Hematopoietic multipotent progenitor cell treated with erythropoietin and hydrocortisone succinate and interleukin-3 and kit ligand, for 8 days (in vitro differentiated cells): ENCODE measurements around the gene ANO2.

ENCODE experiments used
- DNase-seq: peaks from one replicate; pipeline ENCODE4 v3.0.0-alpha.2; 2015

The ANO2 gene

DNA sequence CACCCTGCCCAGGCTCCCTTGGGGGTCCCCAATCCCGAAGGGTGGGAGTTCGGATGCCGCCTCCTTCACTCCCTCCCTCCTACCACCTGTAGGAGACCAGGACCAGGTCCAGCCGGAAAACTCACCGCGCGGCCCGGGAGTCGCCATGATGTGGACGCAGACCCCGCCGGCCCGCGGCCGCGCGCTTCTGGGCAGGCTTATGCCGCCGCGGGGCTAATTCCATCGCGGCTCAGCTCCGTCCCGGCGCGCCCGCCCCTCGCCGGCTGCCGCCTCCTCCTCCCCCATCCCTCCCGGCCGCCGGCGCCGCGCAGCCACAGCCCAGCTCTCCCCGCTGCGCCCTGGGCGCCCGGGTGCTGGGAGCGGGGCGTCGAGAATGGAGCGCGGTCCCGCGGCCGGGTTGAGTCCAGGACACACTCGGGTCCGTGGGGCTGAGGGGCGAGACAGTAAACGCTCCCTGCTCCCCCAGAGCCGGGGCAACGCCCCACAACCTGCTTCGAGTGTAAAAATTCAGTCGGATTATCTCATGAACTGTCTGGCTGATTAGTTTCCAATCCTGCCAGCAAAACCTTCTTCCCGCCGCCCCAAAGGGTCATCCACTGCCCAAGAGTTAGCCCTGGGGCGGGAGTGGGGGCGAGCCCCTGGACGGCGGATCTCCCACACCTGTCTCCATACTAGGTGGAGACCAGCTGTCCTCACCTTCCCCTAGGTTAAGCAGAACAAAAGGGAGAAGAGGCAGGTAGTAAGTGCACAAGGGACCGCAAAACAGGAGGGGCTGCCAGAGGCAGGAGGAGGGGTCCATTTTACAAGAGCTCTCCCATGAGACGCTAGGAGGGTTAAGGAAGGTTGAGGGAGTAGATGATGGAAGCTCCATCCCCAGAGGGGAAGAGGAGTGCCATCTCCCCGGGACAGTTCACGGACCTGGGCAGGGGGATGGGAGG is at the start of gene ANO2:
Gene ANO2, minus strand, starts transcription at position 189 of the 938 bp plus-strand sequence. Its CDS starts 42 bp downstream, at position 147.
- DNase-seq = no peak

DNA sequence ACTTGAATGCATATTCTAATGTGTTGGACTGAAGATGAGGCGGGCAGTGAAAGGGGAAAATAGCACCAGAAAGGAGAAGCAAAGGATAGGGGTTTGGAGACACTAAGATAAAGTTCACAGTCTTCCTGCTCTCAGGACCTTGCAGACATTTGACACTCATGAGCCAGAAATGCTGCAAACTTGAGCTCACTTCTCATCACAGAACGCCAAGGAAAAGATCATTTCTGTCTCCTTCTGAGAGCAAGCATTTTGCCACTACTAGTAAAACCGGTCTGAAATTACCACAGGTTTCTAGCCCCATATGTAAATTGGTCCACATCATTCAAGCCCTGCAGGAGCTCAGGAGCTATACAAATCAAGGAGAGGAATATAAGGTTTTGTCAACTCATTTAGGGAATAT is 44.6 kb upstream of the ANO2 start:
- DNase-seq = no peak

- DNase-seq = peak; percentile 62
Measured at GRCh38 chr12:5988659-5989116, 43.6 kb upstream of the ANO2 start.

DNA sequence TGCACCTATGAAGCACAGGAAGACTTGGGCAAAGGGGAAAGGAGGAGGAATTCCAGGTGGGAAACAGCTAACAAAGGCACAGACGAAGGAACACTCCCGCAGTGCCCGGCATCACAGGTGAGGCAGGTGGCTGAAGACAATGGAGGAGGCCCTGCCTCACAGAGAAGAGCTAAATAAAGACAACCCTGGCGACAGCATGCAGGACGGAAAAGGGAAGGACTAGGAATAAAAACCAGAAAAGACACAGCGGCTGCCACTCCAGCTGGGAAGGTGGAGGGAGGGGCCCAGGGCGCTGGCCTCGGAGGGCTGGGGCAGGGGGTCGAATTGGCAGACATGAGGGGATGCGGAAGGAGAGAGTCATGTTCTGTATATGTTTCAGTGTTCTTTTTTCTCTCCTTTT is 43.0 kb upstream of the ANO2 start:
- no peak for DNase-seq

DNA sequence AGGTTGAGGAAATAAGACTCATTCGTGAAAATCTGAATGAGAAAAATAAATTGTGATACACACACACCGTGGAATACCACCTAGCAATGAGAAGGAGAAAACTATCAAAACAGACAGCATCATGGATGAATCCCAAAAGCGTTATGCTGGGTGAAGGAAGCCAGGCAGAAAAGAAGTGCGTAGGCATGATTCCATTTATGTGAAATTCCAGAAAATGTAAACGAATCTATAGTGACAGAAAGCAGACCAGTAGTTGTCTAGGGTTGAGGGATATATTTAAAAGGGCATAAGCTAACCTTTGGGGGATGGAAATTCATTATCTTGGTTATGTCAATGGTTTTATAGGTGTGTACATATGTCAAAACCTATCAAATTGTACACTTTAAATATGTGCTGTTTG is 42.5 kb upstream of the ANO2 start:
- no peak for DNase-seq

- no peak for DNase-seq
Measured at GRCh38 chr12:5985471-5985870, 40.4 kb upstream of the ANO2 start.

GRCh38 chr12:5984873-5985272 is 39.8 kb upstream of the ANO2 start:
- DNase-seq = no peak

DNA sequence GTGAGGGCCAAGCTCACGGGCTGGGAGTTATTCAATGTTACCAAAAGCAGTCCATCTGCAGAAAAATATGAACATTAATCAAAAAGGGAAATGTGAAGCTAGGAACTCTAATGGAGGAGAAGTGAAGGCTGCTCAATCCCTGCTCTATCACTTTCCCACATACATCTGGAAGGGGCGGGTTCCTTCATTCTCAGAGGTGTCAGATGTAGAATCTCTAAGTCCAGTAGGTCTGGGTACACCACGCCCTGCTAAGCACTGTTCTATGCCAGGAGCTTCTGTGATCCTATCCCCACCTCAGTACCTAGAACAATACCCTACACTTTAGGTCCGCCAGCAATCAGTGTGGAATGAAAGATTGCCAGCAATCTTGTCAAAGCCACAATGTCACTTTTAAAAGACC is 37.0 kb upstream of the ANO2 start:
- no peak for DNase-seq

DNA sequence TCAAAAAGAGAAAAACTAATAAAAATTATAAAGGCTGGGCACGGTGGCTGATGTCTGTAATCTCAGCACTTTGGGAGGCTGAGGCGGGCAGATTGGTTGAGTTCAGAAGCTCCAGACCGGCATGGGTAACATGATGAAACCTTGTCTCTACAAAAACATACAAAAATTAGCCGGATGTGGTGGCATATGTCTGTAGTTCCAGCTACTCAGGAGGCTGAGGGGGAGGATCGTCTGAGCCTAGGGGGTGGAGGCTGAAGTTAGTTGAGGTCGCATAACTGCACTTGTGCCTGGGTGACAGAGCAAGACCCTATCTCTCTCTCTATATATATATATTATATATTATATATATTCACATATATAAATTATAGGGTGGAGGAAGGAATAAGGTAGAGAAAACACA is 32.5 kb upstream of the ANO2 start:
- no peak for DNase-seq

DNA sequence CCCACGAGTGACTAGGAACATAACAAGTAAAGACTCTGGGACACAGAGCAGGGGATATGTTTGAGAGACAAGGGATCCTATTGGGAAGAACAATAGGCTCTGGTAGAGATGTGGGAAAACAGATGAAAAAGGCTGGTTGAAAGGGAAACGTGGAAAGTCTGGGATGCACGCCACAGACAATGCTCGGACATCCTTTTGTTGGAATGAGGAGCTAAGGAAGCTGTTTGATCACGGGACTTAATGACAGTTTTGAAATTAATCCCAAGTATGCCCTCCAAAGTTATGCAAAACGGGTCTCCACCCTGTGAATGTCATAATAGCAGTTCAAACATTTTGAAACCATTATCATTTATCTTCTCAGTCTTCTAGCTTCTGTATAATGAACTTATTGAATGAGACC is 31.7 kb upstream of the ANO2 start:
- DNase-seq = no peak

DNA sequence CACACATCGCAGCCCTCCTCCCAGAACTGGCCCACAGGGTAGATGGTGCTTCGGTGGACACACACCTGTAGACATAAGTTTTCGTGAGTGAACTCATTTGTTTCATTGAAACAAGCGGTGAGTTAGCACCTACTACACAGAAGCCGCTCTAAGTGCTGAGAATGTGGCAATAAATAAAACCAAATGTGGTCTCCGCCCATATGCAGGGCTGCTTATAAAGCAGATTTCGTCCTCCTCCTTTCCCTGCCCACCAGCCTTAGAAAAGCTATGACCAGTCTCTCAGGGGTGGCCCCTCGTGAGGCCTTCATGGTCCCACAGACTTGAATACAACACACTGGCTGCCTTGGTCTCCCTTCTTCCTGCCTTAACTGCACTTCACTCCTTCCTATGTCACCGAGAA is 31.1 kb upstream of the ANO2 start:
- no peak for DNase-seq

- DNase-seq = no peak
Measured at GRCh38 chr12:5973461-5974115, 28.5 kb upstream of the ANO2 start.

DNA sequence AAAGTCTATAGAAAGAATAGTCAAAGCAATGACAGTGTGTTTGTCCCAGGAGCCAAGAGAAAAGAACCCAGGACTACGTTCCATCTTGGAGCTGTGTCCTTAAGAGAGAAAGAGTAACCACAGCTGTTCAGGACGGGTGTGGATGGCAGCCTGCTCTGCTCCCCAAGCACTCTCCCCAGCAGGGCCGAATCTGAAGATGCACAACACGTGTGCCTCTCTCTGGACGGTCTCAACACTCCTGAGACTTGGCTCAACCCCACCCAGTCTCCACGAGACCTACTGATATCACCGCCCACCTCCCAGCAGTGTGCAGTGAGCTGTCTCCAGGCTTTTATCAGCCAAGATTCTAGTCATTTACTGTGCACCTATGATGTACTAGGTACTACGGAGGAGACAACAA is 27.3 kb upstream of the ANO2 start:
- DNase-seq = no peak

DNA sequence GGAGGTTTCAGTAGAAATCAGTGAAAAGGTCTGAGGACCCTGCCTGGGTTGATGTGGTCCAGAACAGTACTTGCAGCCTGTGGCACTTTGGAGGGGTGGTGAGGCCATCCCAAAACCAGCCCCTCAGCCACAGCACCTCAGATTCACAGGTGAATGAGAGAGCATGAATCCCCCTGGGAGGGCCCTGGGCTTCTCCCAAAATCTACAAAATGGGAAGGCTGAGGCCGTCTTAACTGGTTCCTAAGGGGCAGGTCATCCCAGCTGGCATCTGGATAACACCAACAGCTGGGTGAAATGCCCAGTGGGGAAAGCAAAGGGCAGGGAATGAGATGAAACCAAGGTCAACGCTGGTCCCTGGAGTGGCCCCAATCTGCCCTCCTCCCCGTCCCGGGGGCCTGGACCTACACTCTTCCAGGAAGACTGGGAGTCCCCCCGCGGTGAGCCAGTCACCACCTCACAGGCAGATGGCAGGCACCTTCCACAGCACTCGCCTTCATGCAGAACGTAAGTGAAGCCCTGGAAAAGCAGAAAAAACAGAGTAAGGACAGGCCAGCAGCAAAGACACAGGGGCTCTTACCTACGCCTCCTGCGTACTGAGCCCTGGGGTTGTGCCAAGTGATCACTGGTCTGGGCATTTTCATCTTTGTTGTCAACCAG is 26.3 kb upstream of the ANO2 start:
- DNase-seq = no peak

DNA sequence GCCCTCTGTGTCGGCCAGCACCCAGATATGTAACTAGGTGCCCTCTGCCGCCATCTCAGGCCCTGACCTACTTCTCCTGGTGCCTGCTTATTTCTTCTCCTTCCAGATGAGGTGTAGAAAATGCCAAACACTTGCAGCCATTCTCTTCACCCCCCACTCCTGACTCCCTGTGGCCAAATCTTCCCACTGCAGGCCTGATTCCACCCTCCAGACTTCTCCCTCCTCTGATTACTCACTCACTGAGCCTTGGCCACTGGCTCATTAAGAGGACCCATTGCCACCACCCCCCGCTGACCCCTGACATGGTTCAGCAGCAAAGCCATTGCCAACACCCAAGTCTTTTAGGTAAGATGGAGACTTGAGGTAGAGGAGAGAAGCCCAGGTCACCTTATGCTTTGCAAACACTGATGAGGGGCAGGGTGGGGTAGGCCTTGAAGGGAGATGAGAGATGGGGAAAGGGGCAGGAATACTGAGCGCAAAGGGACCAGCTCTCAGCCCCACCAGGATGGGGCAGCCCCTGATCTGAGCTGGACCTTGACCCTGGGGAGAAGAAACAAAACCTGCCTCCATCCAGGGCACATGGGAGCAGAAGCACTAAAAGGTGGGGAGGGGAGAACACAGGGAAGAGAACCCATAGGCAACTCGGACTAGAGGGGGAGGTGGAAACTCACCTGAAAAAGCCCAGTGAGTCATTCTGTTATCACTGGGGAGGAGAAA is 25.1 kb upstream of the ANO2 start:
- DNase-seq = no peak

GRCh38 chr12:5969156-5969973 is 24.3 kb upstream of the ANO2 start:
- no peak for DNase-seq

DNA sequence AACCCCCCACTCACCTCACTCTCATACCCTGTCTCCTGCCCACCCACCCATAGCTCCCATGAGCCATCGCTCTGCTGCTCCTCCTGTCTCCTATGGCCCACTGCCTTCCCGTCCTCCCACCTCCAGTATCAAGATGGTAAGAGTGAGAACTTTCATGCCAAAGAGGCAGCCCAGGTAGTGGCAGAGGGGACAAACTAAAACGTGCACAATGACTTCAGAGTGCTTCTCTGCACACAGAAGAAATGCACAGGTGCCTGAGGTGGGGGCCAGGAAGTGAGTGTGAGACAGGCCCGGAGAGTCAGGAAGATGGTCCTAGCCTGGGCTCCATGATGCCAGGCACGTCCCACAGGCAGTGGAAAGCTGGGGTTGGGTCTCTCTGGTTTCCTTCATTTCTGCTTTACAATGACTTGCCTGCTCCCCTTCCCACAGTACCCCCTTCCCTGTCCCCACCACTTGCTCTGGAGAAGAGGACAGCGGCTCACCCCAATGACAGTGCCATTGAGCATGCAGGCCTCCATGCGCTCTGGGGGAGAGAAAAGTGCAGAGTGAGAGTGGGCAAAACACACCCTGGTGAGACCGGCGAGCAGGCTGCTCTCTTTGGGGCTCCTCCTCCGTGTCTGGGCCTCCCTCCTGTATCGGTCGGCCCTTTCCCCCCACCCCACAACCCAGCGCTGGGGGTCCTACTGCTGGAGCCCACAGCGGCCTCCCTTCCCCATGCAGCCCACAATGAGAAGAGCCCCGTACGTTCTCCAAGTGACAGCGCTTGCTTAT is 22.8 kb upstream of the ANO2 start:
- no peak for DNase-seq

DNA sequence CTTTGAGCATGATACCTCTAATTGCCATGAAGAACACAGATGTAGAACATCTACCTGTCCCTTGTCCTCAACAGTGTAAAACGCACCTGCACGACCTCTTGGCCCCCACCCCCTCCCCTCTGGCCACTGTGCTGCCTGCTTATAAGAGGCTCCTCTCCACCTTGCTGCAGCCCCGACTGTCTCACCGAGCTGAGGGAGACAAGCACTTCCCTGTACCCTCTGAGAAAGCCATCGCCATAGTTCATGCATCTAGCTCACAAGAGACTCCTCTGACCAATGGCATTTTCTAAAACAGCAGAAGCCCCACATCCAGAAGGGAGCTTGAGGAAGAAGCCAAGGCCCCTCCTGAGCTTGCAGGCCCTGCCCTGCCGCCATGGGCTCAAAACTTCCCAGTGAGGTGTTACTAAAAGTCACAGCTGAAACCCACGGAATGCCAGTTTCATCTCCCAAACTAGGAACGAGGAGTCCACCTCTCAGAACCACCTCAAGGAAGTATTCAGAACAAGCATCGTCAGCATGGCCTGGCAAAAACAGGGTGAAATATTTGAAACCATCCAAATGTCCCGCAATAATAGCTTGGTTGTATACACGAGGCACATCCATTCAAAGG is 21.5 kb upstream of the ANO2 start:
- DNase-seq = no peak

GRCh38 chr12:5965950-5966383 is 20.9 kb upstream of the ANO2 start:
- DNase-seq = peak; percentile 47
